HT-29 (cell line): ENCODE measurements around the gene NCAPH2. TPM values are rescaled to one million over a fixed set of nuclear protein-coding genes. Genes with fewer than 3 reads are reported as not detected.

Experiments used
- DNase-seq: peaks from one replicate; pipeline ENCODE4 v3.0.0-alpha.2; 2015; ENCODE audit warnings: low spot score
- total RNA-seq: library from RNA; depleted of rRNA; stranded (reverse); fragments of >200 nt; shearing (Covaris generic); gene quantifications from 2 replicates; pipeline ENCODE4 v1.2.3, GENCODE V29; 2014

Gene NCAPH2
- total RNA-seq, 1 experiment from 2014 or later = 88.8 TPM

DNA sequence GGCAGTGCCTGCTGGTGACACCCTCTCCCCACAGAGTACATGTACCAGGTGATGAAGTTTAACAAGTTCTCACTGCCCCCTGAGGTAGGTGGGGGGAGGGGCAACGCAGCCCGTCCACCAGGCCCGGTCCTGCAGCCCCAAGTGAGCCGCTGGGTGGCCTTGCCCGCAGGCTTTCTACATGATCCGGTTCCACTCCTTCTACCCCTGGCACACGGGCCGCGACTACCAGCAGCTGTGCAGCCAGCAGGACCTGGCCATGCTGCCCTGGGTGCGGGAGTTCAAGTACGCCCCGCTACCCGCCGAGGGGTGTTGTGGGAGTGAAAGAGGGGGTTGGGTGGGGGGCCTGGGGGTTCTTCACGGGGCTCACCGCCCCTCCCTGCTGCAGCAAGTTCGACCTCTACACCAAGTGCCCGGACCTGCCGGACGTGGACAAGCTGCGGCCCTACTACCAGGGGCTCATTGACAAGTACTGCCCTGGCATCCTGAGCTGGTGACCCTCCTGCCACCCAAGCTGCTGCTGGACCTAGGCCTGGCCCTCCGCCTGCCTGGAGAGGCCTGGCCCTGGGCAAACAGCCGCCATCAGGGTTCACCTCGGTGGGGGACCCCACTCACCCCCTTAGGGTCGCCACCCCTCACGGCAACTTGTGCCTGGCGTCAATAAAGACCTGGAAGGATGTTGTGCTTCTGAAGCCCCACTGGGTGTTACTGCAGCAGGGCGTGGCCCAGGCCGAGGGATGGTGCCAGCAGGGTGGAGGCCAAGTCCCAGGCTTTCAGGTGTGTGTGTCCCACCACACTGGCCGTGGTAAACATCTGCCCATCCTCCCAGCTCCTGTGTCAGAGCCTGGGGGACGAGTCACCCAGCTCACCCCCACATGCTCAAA, 18.4 kb upstream of the NCAPH2 start:
- DNase-seq = no peak

DNA sequence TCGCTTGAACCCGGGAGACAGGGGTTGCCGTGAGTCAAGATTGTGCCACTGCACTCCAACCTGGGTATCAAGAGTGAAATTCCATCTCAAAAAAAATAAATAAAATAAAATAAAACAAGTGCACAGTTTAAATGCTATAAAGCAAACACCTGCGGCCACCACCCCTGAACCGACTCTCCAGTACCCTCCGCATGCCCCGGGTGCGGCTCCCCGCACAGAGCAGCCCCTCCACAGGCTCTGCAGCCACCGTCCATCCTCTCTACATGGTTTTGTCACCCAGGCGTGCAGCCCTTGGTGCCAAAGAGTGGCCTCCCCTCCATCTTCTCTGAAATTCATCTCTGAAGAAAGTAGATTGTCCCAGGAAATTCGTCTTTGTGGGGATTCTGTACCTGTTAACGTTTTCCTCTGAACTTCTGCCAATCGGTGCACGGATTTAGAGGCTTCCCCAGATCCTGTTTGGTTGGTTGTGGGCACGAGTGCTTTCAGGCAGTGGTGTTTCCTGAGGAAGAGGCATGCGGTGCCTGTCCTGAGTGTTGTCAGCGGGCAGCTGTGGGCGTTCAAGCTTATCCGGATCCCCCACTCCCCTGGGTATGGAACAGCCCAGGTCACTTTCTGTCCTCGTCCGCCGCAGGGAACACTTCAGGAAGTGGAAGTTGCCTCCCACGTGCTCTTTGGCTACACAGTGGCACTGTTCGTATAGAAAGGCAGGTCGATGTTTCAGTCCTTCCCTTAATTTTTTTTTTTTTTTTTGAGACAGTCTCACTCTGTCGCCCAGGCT, 17.3 kb upstream of the NCAPH2 start:
- no peak for DNase-seq

DNA sequence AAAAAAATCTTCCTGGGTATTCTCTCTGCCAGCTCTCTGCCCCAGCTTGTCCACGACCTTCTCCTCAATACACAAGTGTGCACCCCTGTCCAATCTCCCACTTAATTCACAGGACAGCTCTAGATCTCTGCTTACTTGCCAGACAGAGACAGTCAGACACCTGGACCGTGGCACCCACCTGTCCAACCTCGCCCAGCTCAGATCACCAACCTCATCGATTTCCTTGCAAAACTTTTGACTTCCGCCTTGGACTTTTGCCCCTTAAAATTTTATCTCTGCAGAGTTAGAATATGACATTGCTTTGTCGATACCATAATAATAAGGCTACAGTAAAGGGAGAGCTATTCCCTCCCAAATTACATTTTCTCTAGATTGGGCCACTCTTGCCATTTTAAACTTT, 10.9 kb upstream of the NCAPH2 start:
- DNase-seq = no peak

DNA sequence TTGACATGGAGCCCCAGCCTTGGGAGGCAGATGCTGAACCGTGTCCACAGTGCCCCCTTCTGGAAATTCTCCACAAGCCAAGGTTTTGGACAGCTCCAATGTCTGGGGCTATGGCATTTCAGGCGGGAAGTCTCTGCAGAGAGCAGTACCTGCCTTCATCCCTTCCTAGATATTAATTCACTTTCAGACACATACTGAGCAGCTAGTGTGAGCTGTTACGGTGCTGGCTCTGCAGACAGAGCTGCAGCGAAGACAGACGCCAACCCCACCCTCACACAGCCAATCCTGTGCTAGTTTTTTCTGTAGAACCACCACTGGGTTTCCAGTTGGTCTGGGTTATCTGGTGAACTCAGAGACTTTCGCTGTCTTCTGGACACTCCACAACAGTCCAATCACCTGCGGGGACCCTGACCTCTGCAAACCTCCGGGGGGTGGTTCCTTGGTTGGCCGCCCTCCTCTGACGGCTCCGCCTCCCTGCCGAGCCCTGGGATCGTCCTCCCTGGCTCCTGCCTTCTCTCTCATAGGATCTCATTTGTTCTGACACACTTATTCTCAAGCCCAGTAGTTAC, 9.6 kb upstream of the NCAPH2 start:
- DNase-seq = peak; percentile 77

DNA sequence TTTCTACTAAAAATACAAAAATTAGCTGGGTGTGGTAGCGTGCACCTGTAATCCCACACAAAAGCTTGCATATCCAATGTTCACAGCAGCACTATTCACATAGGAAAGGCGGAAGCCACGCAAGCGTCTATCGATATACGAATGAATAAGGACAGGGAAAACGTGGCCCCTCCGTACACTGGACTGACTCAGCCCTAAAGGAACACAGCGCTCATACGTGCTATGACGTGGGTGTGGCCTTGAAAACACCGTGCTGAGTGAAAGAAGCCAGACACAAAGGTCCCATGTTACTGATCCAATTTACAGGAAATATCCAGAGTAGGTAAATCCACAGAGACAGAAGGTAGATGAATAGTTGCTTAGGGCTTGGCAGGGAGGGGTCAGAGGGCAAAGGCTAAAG, 7.6 kb upstream of the NCAPH2 start:
- no peak for DNase-seq

DNA sequence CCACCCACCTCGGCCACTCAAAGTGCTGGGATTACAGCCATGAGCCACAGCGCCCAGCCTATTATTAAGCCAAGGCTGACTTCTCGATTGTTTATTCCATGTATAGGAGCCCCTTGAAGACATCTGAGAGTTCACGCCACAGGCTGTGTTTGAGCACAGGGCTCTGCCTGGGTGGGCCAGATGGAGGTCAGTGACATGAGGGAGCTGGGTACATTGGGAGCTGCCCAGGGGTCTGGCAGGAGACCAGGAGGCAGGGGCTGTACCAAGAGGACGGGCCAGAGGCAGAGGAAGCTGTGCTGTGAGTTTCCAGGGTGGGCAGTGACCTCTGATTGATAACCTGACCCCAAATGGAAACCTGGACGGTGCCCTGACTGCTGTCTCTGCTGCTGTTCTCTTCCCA, 5.9 kb upstream of the NCAPH2 start:
- DNase-seq = no peak

DNA sequence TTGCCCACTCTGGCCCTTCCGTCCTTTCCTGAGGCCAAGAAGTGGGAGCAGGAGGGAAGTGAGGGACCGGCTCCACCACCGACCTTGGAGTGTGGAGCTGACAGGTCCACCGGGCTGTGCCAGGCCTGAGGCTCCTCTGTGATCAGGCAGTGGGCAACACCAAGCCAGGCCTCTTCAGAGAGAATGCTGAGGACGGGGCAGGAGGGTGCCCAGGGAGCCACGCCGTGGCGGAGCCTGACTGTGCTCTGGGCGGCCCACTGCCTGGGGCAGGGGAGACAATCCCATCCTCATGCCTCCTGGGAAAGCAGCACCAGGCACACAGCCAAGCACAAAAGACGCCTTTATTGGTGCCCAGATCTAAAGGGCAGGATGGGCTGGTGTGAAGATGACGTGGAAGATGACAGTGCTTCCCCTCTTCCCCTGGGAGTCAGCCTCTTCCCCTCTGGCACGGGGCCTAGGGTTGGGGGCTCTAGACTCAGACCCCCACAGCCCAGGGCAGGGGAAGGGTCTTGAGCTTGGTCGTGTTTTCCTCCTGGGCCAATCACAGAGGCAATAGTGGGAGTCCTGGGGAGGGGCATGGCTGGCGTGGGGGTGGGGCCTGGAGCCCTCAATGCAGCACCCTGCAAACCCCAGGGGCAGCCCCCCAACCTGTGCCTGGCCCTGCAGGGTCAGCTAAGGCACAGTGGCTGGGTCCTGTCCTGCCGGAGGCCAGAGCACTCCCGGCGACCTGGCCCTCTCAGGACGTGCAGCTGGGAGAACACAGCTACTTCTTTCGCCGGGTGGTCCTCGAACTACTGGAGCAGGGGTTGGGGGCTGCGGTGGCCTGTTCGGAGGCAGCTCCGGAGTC, 5.2 kb upstream of the NCAPH2 start:
- no peak for DNase-seq

DNA sequence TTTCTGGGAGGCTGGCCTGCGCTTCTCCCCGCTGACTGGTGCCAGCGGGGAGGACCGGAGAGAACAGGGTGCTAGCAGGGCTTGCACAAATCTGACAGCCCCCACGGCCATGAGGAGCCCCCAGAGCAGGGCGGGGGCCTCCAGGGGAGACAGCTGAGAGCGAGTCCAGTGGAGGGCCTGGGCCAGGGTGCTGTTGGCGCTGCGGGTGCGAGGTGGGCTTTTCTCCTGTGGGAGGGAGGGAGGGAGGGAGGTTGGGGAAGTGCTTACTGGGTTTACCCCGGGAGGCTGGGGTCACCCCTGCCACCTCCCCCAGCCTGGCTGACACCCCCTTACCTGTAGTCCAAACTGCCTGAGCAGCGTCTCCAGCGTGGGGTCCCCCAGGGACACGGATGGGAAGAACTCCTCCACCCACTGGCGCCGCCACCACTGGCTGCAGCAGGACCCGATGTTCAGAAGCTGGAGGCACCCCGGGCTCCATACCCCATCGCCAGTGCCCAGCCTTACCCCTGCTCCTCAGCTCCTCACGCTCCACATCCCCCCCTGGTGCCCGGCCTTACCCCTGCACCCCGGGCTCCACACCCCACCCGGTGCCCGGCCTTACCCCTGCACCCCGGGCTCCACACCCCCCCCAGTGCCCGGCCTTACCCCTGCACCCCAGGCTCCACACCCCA, 4.4 kb upstream of the NCAPH2 start:
- DNase-seq = no peak

DNA sequence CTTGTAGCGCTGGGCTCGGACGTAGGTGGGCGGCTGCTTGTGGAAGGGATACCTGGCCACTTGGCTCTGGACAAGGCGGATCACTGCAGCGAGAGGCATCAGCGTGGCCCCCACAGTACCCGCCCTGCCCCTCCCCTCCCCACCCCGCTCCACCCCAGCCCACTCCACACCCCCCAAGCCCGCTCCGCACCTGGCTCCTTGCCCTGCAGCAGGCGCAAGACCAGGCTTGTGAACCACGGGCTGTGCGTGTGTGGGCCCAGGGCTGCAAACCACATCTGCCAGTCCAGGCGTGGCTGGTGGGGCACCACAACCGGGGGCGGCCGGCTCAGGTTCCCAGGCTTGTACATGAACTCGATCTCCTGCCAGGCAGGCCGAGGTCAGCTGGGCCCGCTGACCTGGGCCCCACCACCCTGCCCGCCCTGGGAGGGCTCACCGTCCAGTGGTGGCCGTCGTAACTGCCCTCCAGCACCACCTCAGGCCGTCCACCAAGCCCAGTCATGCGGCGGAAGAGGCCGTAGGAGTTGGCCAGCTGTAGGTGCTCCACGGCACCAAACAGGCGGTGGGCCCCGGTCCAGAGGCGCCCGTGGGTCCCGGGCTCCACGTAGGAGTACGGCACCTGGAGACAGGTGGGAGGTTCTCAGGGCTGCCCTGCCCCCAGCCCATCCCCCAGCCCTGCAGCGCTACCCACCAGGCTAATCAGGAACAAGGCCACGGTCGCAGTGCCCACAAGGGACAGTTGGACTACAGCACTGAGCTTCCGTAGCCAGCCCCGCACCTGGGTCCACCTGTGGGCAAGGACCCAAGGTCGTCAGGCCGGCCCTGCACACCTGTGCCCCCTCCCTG, 3.4 kb upstream of the NCAPH2 start:
- no peak for DNase-seq

DNA sequence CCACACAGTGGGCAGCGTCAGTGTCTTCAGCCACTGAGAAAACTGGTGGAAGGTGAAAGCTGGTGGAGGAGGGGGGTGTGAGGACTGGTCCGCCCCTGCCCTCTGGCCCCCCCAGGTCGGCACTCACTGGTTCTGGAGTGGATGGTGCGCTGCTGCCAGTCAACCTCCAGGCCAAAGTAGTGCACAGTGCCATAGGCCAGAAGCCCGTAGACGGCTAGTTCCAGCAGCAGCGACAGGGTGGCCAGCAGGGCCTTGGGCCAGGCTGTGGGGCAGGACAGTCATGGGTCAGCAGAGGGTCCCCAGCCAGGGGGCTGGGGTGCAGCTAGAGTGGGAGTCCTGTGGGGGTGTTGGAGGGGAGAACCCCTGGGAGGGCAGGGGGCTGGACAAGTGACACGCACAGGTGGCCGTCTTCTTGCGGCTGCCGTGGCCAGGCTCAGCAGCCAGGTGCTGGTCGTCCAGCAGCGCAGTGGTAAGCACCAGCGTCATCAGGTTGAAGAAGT, 2.7 kb upstream of the NCAPH2 start:
- DNase-seq = no peak

DNA sequence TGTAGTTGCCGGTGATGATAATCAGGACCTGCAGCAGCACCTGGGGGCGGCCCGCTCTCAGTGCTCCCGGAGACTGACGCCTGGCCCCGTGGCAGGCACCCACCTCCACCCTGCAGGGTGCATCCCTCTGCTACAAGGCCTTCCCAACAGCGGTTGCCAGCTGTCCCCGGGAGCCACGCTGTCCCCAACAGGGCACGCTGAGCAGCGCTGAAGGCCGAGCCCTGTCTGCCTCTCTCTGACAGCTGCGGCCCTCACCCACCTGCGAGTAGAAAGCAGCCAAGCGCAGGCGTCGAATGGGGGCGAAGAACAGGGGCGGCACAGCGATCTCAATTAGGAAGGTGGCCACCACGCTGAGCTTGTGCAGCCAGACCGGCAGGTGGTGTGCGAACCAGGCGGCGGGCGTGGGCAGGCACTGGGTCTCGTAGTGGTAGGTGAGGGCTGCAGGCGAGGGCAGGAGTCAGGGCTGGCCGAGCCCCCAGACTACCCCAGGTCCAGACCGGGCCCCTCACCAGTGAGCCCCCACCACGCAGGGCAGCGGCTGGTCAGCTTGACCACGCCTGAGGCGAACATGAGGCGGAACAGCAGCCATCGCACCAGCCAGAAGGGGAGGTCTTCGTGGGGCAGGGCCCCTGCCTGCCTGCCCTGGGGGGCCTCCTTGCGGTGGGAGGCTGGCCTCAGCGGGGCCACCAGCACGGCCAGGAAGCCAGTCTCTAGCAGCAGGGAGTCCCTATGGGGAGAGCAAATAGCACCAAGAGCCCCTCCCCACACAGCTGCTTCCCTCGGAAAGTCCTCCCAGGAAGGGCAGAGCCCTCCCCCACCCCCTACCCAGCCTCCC, 2.0 kb upstream of the NCAPH2 start:
- no peak for DNase-seq

DNA sequence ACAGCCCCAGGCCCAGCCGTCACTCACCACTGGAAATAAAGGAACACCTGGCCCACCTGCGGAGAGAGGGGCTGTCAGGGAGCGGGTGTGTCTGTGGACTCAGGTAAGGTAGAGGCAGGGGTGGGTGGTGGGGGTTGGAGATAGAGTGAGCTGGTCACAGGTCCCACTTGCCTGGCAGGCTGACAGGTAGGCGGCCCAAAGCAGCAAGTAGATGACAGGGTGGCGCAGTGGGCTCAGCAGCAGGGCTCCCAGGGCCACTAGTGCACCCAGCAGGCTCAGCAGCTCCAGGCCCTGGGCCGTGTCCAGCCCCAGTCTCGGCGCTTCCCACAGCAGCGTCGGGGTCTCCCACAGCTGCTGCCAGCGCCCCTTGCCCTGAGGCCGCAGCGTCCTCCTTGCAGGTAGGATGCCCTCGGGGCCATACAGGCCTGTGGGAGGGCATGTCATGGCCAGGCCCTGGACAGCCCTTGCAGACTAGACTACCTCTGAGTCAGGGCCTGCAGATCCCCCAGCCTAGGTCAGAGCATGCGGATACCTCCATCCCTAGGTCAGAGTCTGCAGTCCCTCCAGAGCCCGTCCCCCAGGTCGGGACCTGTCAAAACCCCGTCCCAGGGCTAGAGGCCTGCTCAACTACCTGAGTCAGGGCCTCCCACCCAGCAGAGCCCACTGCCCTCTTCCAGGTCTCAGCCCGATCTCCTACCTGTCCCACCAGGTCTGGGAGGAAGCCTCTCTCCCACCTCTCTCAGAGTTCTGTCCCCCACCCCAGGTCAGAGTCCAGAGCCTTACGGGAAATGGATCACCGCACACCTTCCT, 1.2 kb upstream of the NCAPH2 start:
- no peak for DNase-seq

DNA sequence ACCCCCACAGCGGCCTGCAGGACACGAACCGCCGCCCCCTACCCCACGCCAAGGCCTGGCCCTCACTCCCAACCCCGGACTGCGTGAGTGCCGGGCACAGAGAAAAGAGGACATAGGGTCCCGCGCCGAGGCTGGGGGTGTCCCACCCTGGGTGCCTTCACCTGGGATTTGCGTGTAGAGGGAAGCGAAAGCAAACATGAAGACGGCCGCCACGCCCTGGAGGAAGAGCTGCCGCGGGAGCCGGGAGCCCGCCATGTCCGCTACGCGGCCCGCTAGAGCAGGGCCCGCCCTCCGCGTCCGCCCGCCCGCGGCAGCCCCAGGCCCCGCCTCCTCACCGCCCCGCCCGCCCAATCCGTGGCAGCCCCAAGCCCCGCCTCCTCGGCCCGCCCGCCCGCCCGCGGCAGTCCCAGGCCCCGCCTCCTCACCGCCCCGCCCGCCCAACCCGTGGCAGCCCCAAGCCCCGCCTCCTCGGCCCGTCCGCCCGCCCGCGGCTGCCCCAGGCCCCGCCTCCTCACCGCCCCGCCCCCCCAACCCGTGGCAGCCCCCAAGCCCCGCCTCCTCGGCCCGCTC, 518 bp upstream of the NCAPH2 start, which contains the start of gene LMF2:
Gene LMF2 (minus strand): TSS at position 282 of the 570 bp plus-strand sequence. CDS start 27 bp downstream, at position 255.
- DNase-seq = no peak

DNA sequence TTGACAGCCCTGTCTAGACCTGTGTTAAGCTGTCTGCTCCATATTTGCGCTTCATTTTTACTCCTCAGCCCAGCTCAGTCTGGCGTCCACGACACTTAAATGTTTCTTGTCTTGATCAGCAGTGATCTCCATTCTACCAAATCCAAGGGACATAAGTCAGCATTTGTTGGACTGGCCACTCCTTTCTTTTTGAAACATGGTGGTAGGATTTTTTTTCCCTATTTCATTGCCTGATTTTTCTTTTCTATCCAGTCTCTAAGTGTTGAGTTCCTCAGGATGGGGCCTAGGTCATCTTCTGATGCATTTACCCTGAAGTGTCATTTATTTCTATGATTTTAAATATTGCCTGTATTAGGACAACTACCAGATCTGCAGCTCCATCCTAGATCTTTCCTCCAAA, 873 bp downstream of the NCAPH2 start:
- no peak for DNase-seq

DNA sequence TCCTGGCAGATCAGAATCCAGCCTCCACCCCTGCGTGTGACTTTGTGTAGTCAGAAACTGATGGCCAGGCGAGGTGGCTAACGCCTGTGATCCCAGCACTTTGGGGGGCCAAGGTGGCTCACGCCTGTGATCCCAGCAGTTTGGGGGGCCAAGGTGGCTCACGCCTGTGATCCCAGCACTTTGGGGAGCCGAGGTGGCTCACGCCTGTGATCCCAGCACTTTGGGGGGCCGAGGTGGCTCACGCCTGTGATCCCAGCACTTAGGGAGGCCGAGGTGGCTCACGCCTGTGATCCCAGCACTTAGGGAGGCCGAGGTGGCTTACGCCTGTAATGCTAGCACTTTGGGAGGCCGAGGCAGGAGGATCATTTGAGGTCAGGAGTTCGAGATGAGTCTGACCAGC, 5.2 kb downstream of the NCAPH2 start:
- no peak for DNase-seq

DNA sequence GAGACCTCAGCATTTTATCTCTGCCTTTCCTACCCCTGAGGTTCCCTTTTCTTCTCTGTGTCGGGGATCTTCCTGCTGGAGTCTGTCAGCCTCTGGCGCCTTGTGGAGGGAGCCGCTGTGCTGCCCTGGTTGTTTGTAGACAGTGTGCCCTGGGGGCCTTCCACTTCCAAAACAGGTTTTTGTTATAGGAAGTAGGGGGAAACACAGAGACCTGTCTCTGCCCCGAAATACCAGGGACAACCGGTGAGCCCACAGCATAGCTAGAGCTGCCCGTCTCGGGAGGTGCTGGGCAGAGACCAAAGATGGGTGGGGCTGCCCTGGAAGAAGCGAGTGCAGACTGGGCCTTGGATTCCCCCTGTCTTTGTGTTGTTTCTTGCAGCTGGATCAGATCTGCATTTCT, 8.0 kb downstream of the NCAPH2 start:
- DNase-seq = no peak

DNA sequence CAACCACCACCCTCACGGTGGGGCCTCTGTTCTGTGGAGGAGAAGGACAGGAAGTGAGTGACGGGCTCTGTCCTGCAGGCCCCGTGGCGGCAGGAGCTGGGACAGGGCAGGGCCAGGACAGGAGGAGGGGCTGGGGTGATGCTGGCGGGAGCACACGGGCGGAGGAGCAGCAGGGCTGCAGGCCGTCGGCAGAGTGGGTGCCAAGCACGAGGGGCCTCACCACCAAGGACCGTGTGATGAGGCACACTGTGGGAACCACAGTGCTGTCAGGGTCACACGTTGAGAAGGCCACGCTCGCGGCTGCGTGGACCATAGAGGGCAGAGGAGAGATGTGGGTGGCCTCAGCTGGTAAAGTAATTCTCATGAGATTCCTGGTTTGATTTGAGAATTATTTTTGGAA, 8.9 kb downstream of the NCAPH2 start:
- DNase-seq = no peak
